Activated CD8-positive, alpha-beta memory T cell treated with anti-CD3 and anti-CD28 coated beads for 48 hours (primary cell): ENCODE measurements around the gene UROS.

Source experiments
- DNase-seq, 3 experiments: peaks; one replicate each; pipeline ENCODE4 v3.0.0-alpha.2; 2020; ENCODE audit warnings: low read depth in 2 of 3, low spot score in 2 of 3

Gene UROS

GRCh38 chr10:125838802-125839575 is 15.9 kb upstream of the UROS start:
- no peak for DNase-seq

GRCh38 chr10:125836746-125837145 is 13.7 kb upstream of the UROS start:
- DNase-seq, result no peak

GRCh38 chr10:125828311-125828710 is 5.3 kb upstream of the UROS start:
- DNase-seq, result no peak

GRCh38 chr10:125827133-125827532 is 4.1 kb upstream of the UROS start:
- no peak for DNase-seq

GRCh38 chr10:125824736-125825135 is 1.7 kb upstream of the UROS start:
- no peak for DNase-seq

GRCh38 chr10:125823663-125824251 is 699 bp upstream of the UROS start:
- DNase-seq, result no peak

GRCh38 chr10:125820701-125821100 is 2.4 kb downstream of the UROS start:
- no peak for DNase-seq

- no peak for DNase-seq
Observed at GRCh38 chr10:125817337-125817946, 5.6 kb downstream of the UROS start.

GRCh38 chr10:125816548-125816947 is 6.5 kb downstream of the UROS start:
- no peak for DNase-seq

- DNase-seq, result no peak
Observed at GRCh38 chr10:125815764-125816163, 7.3 kb downstream of the UROS start.

- no peak for DNase-seq
Observed at GRCh38 chr10:125812128-125812750, 10.8 kb downstream of the UROS start.

- DNase-seq, result no peak
Observed at GRCh38 chr10:125811251-125811650, 11.8 kb downstream of the UROS start.

GRCh38 chr10:125808047-125808446 is 15.0 kb downstream of the UROS start:
- DNase-seq, result no peak

- no peak for DNase-seq
Observed at GRCh38 chr10:125802739-125803138, 20.3 kb downstream of the UROS start.

GRCh38 chr10:125802131-125802530 is 20.9 kb downstream of the UROS start:
- no peak for DNase-seq

- DNase-seq, result no peak
Observed at GRCh38 chr10:125801574-125801973, 21.5 kb downstream of the UROS start.

GRCh38 chr10:125799451-125800182 is 23.4 kb downstream of the UROS start:
- no peak for DNase-seq

GRCh38 chr10:125797994-125798662 is 24.9 kb downstream of the UROS start:
- no peak for DNase-seq

- no peak for DNase-seq
Observed at GRCh38 chr10:125797424-125797823, 25.6 kb downstream of the UROS start.

- no peak for DNase-seq
Observed at GRCh38 chr10:125795637-125796190, 27.3 kb downstream of the UROS start.
